HUDEP-2 (cell line): ENCODE data around the gene NHLRC2.

Experiments used
- DNase-seq, 76 experiments: peaks; one replicate each; lab custom pipeline; 2025; ENCODE audit not compliant: unreplicated experiment in 76 of 76; lab: John Stamatoyannopoulos, UW

The NHLRC2 gene

DNA sequence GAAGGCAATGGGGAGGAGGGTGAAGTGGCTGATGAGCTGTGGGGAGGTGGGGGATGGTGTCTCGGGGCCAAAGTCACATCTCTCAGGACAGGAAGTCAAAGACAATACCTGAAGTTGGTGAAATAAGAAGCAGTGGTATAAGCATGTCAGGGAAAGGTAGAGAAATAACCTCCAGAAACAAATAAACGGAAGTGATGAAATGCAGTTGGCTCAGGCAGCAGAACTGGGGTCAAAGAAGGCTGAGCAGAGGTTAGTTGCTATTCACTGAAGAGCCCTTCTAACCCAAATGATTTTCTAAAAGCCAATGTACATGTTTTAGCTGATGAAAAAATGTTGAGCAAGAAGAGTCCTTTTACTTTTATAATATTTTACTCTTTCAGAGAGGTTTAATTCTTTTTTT lies 110.6 kb downstream of the NHLRC2 start:
- no peak for DNase-seq

GRCh38 chr10:113965683-113966082 lies 111.2 kb downstream of the NHLRC2 start:
- DNase-seq = no peak
